ENCODE data around the gene SMC6.

The SMC6 gene

GRCh38 chr2:17646838-17647701 lies 106.5 kb downstream of the SMC6 start:
- no peak for DNase-seq

- no peak for DNase-seq
Observed at GRCh38 chr2:17646081-17646554, 107.5 kb downstream of the SMC6 start.

- DNase-seq: no peak
Observed at GRCh38 chr2:17644997-17645720, 108.5 kb downstream of the SMC6 start.

- DNase-seq: peak; percentile 37
Observed at GRCh38 chr2:17643031-17643615, 110.5 kb downstream of the SMC6 start.

- DNase-seq: no peak
Observed at GRCh38 chr2:17640406-17640805, 113.2 kb downstream of the SMC6 start.

- DNase-seq: no peak
Observed at GRCh38 chr2:17638196-17638743, 115.3 kb downstream of the SMC6 start.

- no peak for DNase-seq
Observed at GRCh38 chr2:17637131-17637906, 116.3 kb downstream of the SMC6 start.

GRCh38 chr2:17636257-17636656 lies 117.4 kb downstream of the SMC6 start:
- no peak for DNase-seq

GRCh38 chr2:17634997-17635396 lies 118.6 kb downstream of the SMC6 start:
- no peak for DNase-seq

- DNase-seq: no peak
Observed at GRCh38 chr2:17630089-17630488, 123.5 kb downstream of the SMC6 start.

GRCh38 chr2:17628349-17629261 lies 125.0 kb downstream of the SMC6 start:
- no peak for DNase-seq

- no peak for DNase-seq
Observed at GRCh38 chr2:17627434-17627833, 126.2 kb downstream of the SMC6 start.

- no peak for DNase-seq
Observed at GRCh38 chr2:17626986-17627385, 126.6 kb downstream of the SMC6 start.

GRCh38 chr2:17625446-17625845 lies 128.2 kb downstream of the SMC6 start:
- no peak for DNase-seq

GRCh38 chr2:17621781-17622180 lies 131.8 kb downstream of the SMC6 start:
- no peak for DNase-seq

GRCh38 chr2:17620841-17621240 lies 132.8 kb downstream of the SMC6 start:
- no peak for DNase-seq

GRCh38 chr2:17620280-17620679 lies 133.3 kb downstream of the SMC6 start:
- no peak for DNase-seq

- DNase-seq: no peak
Observed at GRCh38 chr2:17617955-17618354, 135.7 kb downstream of the SMC6 start.

- no peak for DNase-seq
Observed at GRCh38 chr2:17617516-17617915, 136.1 kb downstream of the SMC6 start.

GRCh38 chr2:17616405-17616804 lies 137.2 kb downstream of the SMC6 start:
- no peak for DNase-seq

- no peak for DNase-seq
Observed at GRCh38 chr2:17615728-17616351, 137.8 kb downstream of the SMC6 start.
